B cell (primary cell): ENCODE measurements around the gene CD28. TPM values are rescaled to one million over a fixed set of nuclear protein-coding genes. Genes with fewer than 3 reads are reported as not detected.

Experiments used
- ATAC-seq: fragments of 200-7000 bp; cut with Tn5 transposase; one replicate; pipeline ENCODE4 v1.10.0; 2021; ENCODE audit warnings: low read depth, mild to moderate bottlenecking, moderate number of reproducible peaks, moderate library complexity
- CTCF ChIA-PET: fragments of 350-600 bp; sonication (Branson Sonifier 250); formaldehyde crosslinking; loops from one replicate; lab custom pipeline; 2021; ENCODE audit warnings: antibody characterized with exemption, inconsistent platforms; lab: Charles Lee
- POLR2A ChIA-PET: fragments of 350-600 bp; sonication (Branson Sonifier 250); formaldehyde crosslinking; loops from one replicate; lab custom pipeline; 2021; ENCODE audit warnings: antibody characterized with exemption; lab: Charles Lee
- DNase-seq: peaks from one replicate; pipeline ENCODE4 v3.0.0; 2013
- H2AFZ ChIP-seq: 2 replicates; pipeline ENCODE4 v1.6.1; 2012; ENCODE audit warnings: mild to moderate bottlenecking, low read depth, low read length; ENCODE audit not compliant: insufficient read depth, poor library complexity, severe bottlenecking
- H3K27ac ChIP-seq, 2 donors: 1 replicate in 1 of 2; 2 replicates in 1 of 2; pipeline ENCODE4 v1.5.1; 2012 to 2013; ENCODE audit warnings: low read length in 2 of 2, mild to moderate bottlenecking in 2 of 2, moderate library complexity in 1 of 2
- H3K27me3 ChIP-seq, 4 experiments: fragments of 200-600 bp in 1 of 4; sonication (generic) in 1 of 4; replicated peaks in 1 of 4; 1 replicate in 2 of 4; 2 replicates in 2 of 4; pipeline versions ENCODE4 v1.6.1 to v1.7.0; 2013 to 2016; ENCODE audit warnings: low read length in 3 of 4, mild to moderate bottlenecking in 2 of 4, mixed read lengths in 1 of 4, moderate library complexity in 1 of 4; ENCODE audit not compliant: insufficient read depth in 4 of 4, control insufficient read depth in 3 of 4; ENCODE audit errors: control extremely low read depth in 1 of 4
- H3K36me3 ChIP-seq, 2 experiments: replicated peaks in 1 of 2; 1 replicate in 1 of 2; 2 replicates in 1 of 2; pipeline versions ENCODE4 v1.6.1 to v1.7.1; 2013; ENCODE audit warnings: low read length in 1 of 2; ENCODE audit not compliant: insufficient read depth in 2 of 2, control insufficient read depth in 1 of 2; ENCODE audit errors: control extremely low read depth in 1 of 2, extremely low read depth in 1 of 2
- H3K4me1 ChIP-seq, 2 donors: fragments of 200-600 bp in 1 of 2; sonication (generic) in 1 of 2; 1 replicate in 1 of 2; 2 replicates in 1 of 2; pipeline versions ENCODE4 v1.5.1 to v1.6.1; 2013 to 2017; ENCODE audit warnings: low read length in 2 of 2; ENCODE audit not compliant: control insufficient read depth in 2 of 2, insufficient read depth in 2 of 2
- H3K4me2 ChIP-seq: replicated peaks from 2 replicates; pipeline ENCODE3; 2012; ENCODE audit warnings: mild to moderate bottlenecking, low read depth, low read length; ENCODE audit not compliant: poor library complexity, severe bottlenecking
- H3K4me3 ChIP-seq, 5 experiments: fragments of 200-600 bp in 1 of 5; sonication (generic) in 1 of 5; 1 replicate in 3 of 5; 2 replicates in 2 of 5; pipeline versions ENCODE4 v1.5.1 to v1.7.0; 2011 to 2016; ENCODE audit warnings: low read length in 4 of 5, mild to moderate bottlenecking in 4 of 5, low read depth in 2 of 5, control low read depth in 1 of 5, moderate library complexity in 1 of 5; ENCODE audit not compliant: insufficient read depth in 1 of 5; ENCODE audit errors: control extremely low read depth in 1 of 5, extremely low read depth in 1 of 5
- H3K79me2 ChIP-seq: fragments of 200-600 bp; sonication (generic); one replicate; pipeline ENCODE4 v1.6.0; 2016; ENCODE audit warnings: low read length; ENCODE audit not compliant: control insufficient read depth, insufficient read depth
- H3K9ac ChIP-seq: fragments of 200-600 bp; sonication (generic); 2 replicates; pipeline ENCODE4 v1.6.1; 2017; ENCODE audit warnings: mild to moderate bottlenecking, low read length, moderate library complexity
- H3K9me3 ChIP-seq, 3 donors: one replicate each; pipeline versions ENCODE4 v1.6.1 to v1.7.1; 2013; ENCODE audit warnings: low read length in 2 of 3; ENCODE audit not compliant: control insufficient read depth in 2 of 3, insufficient read depth in 1 of 3; ENCODE audit errors: control extremely low read depth in 1 of 3
- H4K20me1 ChIP-seq: 2 replicates; pipeline ENCODE4 v1.6.0; 2012; ENCODE audit warnings: mild to moderate bottlenecking, low read length; ENCODE audit not compliant: insufficient read depth, control insufficient read depth, poor library complexity, severe bottlenecking
- H3K27ac Mint-ChIP-seq: one replicate; pipeline ENCODE4 v1.8.0; 2021; ENCODE audit warnings: mixed read lengths
- H3K27me3 Mint-ChIP-seq: one replicate; pipeline ENCODE4 v1.8.0; 2021; ENCODE audit warnings: mixed read lengths
- H3K4me1 Mint-ChIP-seq: one replicate; pipeline ENCODE4 v1.8.0; 2021; ENCODE audit warnings: mixed read lengths
- H3K4me3 Mint-ChIP-seq: one replicate; pipeline ENCODE4 v1.8.0; 2021; ENCODE audit warnings: mixed read lengths
- H3K9me3 Mint-ChIP-seq: one replicate; pipeline ENCODE4 v1.8.0; 2022; ENCODE audit warnings: mixed read lengths; ENCODE audit not compliant: insufficient read depth
- EZH2 ChIP-seq: IDR thresholded peaks from 2 replicates; pipeline ENCODE4 v1.6.1; 2012; ENCODE audit warnings: borderline replicate concordance, low read depth, mild to moderate bottlenecking, moderate library complexity, low read length; ENCODE audit not compliant: insufficient read depth, poor library complexity, severe bottlenecking
- WGBS: methylation state at CpG from one replicate; pipeline ENCODE4 v1.1.5; 2013; ENCODE audit warnings: missing lambda C conversion rate; ENCODE audit not compliant: insufficient coverage; 5-methylcytosine and 5-hydroxymethylcytosine counted together
- intact Hi-C: fragments of 100-400 bp; cut with micrococcal nuclease; formaldehyde crosslinking; loops from one replicate; pipeline ENCODE4 v1.10.0; 2022
- polyA plus RNA-seq: library from polyadenylated mRNA; depleted of rRNA; stranded (reverse); fragments of >200 nt; gene quantifications from 2 replicates; pipeline ENCODE4 v1.2.3, GENCODE V29; 2012
- total RNA-seq, 2 donors: library from RNA; stranded (reverse); fragments of 120-200 nt in 1 of 2; gene quantifications; 1 replicate in 1 of 2; 2 replicates in 1 of 2; pipeline versions ENCODE4 v1.2.3 to v1.2.4, GENCODE V29; 2013 to 2022
- TF ChIP-seq, protein P1 (sequence below): fragments of 200-600 bp; IDR thresholded peaks from one replicate; pipeline ENCODE4 v1.8.0; 2022; ENCODE audit warnings: antibody characterized with exemption, mild to moderate bottlenecking

The CD28 gene
- total and polyA plus RNA-seq, 2 donors (not counting 1 experiment from before 2014, with no cell fraction given), result 0.18 to 0.37 TPM

DNA sequence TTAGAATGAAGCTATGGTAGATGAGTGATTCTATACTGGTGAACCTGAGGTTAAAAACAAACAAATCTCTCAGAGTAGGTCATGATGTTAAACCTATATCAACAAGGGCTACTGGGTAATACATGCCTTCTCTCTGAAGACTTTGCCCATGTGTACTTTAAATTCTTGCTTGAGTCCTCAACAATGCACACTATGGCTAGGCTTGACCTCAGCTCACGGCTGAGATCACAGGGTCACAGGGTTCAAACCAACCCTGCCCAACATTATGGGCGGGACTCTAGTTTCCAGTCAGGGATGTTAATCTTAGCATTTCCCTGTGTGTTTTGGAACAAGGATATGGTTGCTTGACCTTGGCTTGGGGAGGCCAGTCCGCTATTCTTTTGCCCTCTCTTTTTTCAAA is 7.7 kb downstream of the CD28 start:
- no peak overlapping the region for H3K4me2 ChIP-seq
- H2AFZ ChIP-seq, result no peak overlapping the region
- Mint-ChIP-seq H3K4me1 (no peaks in the 10 kb centered on the region), H3K9me3 (no peaks in the 10 kb centered on the region), H3K4me3 (no peak overlapping the region), H3K27ac (no peak overlapping the region), H3K27me3 (peaks cover 53% of the 10 kb centered on the region)
- H3K9ac ChIP-seq, result no peak overlapping the region
- no peaks in the 10 kb centered on the region for H3K79me2 ChIP-seq
- no peaks in the 10 kb centered on the region for H3K36me3 ChIP-seq
- POLR2A ChIA-PET, result no interaction called here
- H4K20me1 ChIP-seq, result no peaks in the 10 kb centered on the region
- no peaks in the 10 kb centered on the region for H3K9me3 ChIP-seq
- DNase-seq (no peak), ATAC-seq (no peak)
- 100% methylated on average over 1 of the region's 3 CpGs for WGBS
- intact Hi-C loops, result no loop called here
- TF ChIP-seq EZH2, result no peak
- TF ChIP-seq, protein P1, sequence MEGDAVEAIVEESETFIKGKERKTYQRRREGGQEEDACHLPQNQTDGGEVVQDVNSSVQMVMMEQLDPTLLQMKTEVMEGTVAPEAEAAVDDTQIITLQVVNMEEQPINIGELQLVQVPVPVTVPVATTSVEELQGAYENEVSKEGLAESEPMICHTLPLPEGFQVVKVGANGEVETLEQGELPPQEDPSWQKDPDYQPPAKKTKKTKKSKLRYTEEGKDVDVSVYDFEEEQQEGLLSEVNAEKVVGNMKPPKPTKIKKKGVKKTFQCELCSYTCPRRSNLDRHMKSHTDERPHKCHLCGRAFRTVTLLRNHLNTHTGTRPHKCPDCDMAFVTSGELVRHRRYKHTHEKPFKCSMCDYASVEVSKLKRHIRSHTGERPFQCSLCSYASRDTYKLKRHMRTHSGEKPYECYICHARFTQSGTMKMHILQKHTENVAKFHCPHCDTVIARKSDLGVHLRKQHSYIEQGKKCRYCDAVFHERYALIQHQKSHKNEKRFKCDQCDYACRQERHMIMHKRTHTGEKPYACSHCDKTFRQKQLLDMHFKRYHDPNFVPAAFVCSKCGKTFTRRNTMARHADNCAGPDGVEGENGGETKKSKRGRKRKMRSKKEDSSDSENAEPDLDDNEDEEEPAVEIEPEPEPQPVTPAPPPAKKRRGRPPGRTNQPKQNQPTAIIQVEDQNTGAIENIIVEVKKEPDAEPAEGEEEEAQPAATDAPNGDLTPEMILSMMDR, result no peak
- H3K27ac ChIP-seq, result no peak overlapping the region
- CTCF ChIA-PET, result no interaction called here
- H3K27me3 ChIP-seq, result peaks cover 0 to 11% (median 4%) of the 10 kb centered on the region in 4 experiments
- H3K4me3 ChIP-seq, result no peak overlapping the region
- H3K4me1 ChIP-seq, result no peaks in the 10 kb centered on the region

DNA sequence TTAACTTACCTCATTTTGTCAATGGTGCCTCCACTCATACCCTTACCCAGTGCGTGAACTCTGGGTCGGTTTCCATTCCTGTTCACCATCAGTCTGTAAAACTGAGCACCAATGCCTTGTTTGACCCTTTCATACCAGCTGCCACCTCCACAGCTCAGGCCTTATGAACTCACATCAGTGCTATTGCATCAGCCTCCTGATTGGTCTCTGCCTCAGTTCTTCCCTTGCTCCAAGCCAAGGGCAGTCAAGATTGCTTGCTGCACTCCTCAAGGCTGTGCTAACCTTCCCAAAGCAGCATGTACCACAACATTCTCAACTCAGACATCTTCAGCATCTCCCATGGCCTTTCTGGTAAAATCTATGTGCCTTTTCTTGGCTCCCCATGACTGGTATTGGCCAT is 9.3 kb downstream of the CD28 start:
- DNase-seq (no peak), ATAC-seq (no peak)
- Histone ChIP-seq H3K4me2 (no peak overlapping the region), H3K4me3 (no peak overlapping the region), H3K27me3 (peaks cover 0 to 15% (median 6%) of the 10 kb centered on the region in 4 experiments), H3K27ac (no peak overlapping the region), H3K9me3 (no peaks in the 10 kb centered on the region), H3K36me3 (no peaks in the 10 kb centered on the region), H3K4me1 (no peaks in the 10 kb centered on the region), H4K20me1 (no peaks in the 10 kb centered on the region), H2AFZ (no peak overlapping the region), H3K9ac (no peak overlapping the region), H3K79me2 (no peaks in the 10 kb centered on the region)
- H3K9me3 Mint-ChIP-seq, result no peaks in the 10 kb centered on the region
- ChIA-PET CTCF (no interaction called here), POLR2A (no interaction called here)
- TF ChIP-seq EZH2, result no peak
- TF ChIP-seq, protein P1, result no peak
- H3K4me1 Mint-ChIP-seq, result no peaks in the 10 kb centered on the region
- intact Hi-C loops, result no loop called here
- H3K4me3 Mint-ChIP-seq, result no peak overlapping the region
- 100% methylated on average over 2 of the region's 2 CpGs for WGBS
- peaks cover 49% of the 10 kb centered on the region for H3K27me3 Mint-ChIP-seq
- H3K27ac Mint-ChIP-seq, result no peak overlapping the region
